K562 (cell line): ENCODE measurements around the gene MAPT. TPM values are rescaled to one million over a fixed set of nuclear protein-coding genes. Genes with fewer than 3 reads are reported as not detected.
A peak's percentile ranks its signal among the peaks of the same experiment; 100 is the strongest.

Experiments used
- ATAC-seq: fragments of 200-7000 bp; cut with Tn5 transposase; 3 replicates; pipeline ENCODE4 v1.9.1; 2020; ENCODE audit warnings: moderate library complexity
- BruUV-seq: library from RNA; stranded (reverse); fragments of 400-500 nt; replicated peaks from 2 replicates; lab custom pipeline; 2021; lab: Mats Ljungman, UMichigan
- CTCF ChIA-PET: fragments of 300-600 bp; formaldehyde crosslinking; extraction: SDS; loops from one replicate; lab custom pipeline; 2021; ENCODE audit warnings: low intra/inter-chr PET ratio; lab: Yijun Ruan, JAX
- POLR2A ChIA-PET: fragments of 300-600, 350-650 bp; sonication (Branson Sonifier 250); formaldehyde crosslinking; extraction: SDS; loops from one replicate; lab custom pipeline; 2021; ENCODE audit warnings: antibody characterized with exemption, inconsistent platforms; lab: Yijun Ruan, JAX
- DNase-seq, 4 experiments: peaks; one replicate each; pipeline versions ENCODE4 v3.0.0 to v3.0.0-alpha.2; 2011 to 2018; ENCODE audit warnings: low spot score in 3 of 4, mixed read lengths in 3 of 4; ENCODE audit errors: extremely low read depth in 1 of 4
- FAIRE-seq: peaks from 2 replicates; lab custom pipeline; 2011; peaks lifted over from hg19 to GRCh38; lab: Jason Lieb, UNC
- H2AFZ ChIP-seq: 2 replicates; pipeline ENCODE4 v1.6.0; 2011; ENCODE audit warnings: low read depth, low read length, control low read depth, inconsistent platforms
- H3K27ac ChIP-seq: fragments of 200-600 bp; 3 replicates; pipeline ENCODE4 v1.8.0; 2011; ENCODE audit warnings: low read depth, mild to moderate bottlenecking, control low read depth, inconsistent platforms, low read length, moderate library complexity, mixed read lengths; ENCODE audit errors: extremely low read depth
- H3K27me3 ChIP-seq, 2 experiments: fragments of 300-600 bp in 1 of 2; 2 replicates in 1 of 2; 3 replicates in 1 of 2; pipeline versions ENCODE4 v1.6.0 to v1.8.0; 2011; ENCODE audit warnings: inconsistent platforms in 2 of 2, low read length in 2 of 2, mild to moderate bottlenecking in 1 of 2, mixed read lengths in 1 of 2, moderate library complexity in 1 of 2; ENCODE audit not compliant: control insufficient read depth in 2 of 2, insufficient read depth in 2 of 2
- H3K36me3 ChIP-seq: fragments of 300-600 bp; 3 replicates; pipeline ENCODE4 v1.8.0; 2011; ENCODE audit warnings: mild to moderate bottlenecking, low read length, inconsistent platforms; ENCODE audit not compliant: control insufficient read depth, insufficient read depth
- H3K4me1 ChIP-seq, 2 experiments: fragments of 200-600 bp in 1 of 2; replicated peaks in 1 of 2; 2 replicates in 1 of 2; 3 replicates in 1 of 2; pipeline versions ENCODE4 v1.5.1 to v1.8.0; 2011; ENCODE audit warnings: inconsistent platforms in 2 of 2, low read length in 2 of 2, mild to moderate bottlenecking in 1 of 2, mixed read lengths in 1 of 2, moderate library complexity in 1 of 2; ENCODE audit not compliant: control insufficient read depth in 2 of 2, insufficient read depth in 2 of 2
- H3K4me2 ChIP-seq: 2 replicates; pipeline ENCODE4 v1.6.1; 2011; ENCODE audit warnings: low read length, control low read depth, inconsistent platforms, mixed read lengths; ENCODE audit not compliant: insufficient read depth
- H3K4me3 ChIP-seq: fragments of 200-600 bp; sonication (generic), shearing (Covaris generic); 2 replicates; pipeline ENCODE4 v1.5.1; 2016; ENCODE audit warnings: control low read depth, inconsistent platforms
- H3K79me2 ChIP-seq: fragments of 200-600 bp; 3 replicates; pipeline ENCODE4 v1.8.0; 2011; ENCODE audit warnings: low read length, inconsistent platforms; ENCODE audit not compliant: control insufficient read depth, insufficient read depth
- H3K9ac ChIP-seq, 2 experiments: 2 replicates each; pipeline versions ENCODE4 v1.6.0 to v1.6.1; 2011; ENCODE audit warnings: low read depth in 2 of 2, low read length in 2 of 2, control low read depth in 1 of 2, inconsistent platforms in 1 of 2, mild to moderate bottlenecking in 1 of 2, mixed read lengths in 1 of 2; ENCODE audit not compliant: insufficient read depth in 1 of 2
- H3K9me1 ChIP-seq: one replicate; pipeline ENCODE4 v1.6.0; 2011; ENCODE audit warnings: inconsistent platforms, mild to moderate bottlenecking, low read length, moderate library complexity; ENCODE audit not compliant: control insufficient read depth, insufficient read depth
- H3K9me3 ChIP-seq: replicated peaks from 2 replicates; pipeline ENCODE4 v1.5.1; 2011; ENCODE audit warnings: low read depth, low read length, inconsistent platforms; ENCODE audit not compliant: control insufficient read depth, insufficient read depth
- H4K20me1 ChIP-seq: replicated peaks from 2 replicates; pipeline ENCODE4 v1.6.1; 2011; ENCODE audit warnings: low read length, inconsistent platforms, mixed read lengths; ENCODE audit not compliant: control insufficient read depth, insufficient read depth
- RNF2 ChIP-seq: sonication (generic); IDR thresholded peaks from 2 replicates; pipeline ENCODE4 v1.6.1; 2016
- SPI1 ChIP-seq: IDR thresholded peaks from 2 replicates; pipeline ENCODE4 v1.6.1; 2011; ENCODE audit warnings: low read depth, low read length, control low read depth, borderline replicate concordance
- THRAP3 ChIP-seq: fragments of 450-650 bp; IDR thresholded peaks from 2 replicates; pipeline ENCODE4 v1.6.1; 2016; ENCODE audit warnings: mild to moderate bottlenecking, inconsistent platforms, borderline replicate concordance
- WGBS: fragments of 100-300 bp; shearing (Covaris generic); methylation state at CpG from one replicate; pipeline ENCODE4 v1.1.6; 2016; ENCODE audit warnings: low coverage, mixed read lengths; ENCODE audit not compliant: insufficient coverage; ENCODE audit errors: missing lambda C conversion rate; 5-methylcytosine and 5-hydroxymethylcytosine counted together
- in situ Hi-C: fragments of 300-500 bp; cut with MboI; formaldehyde crosslinking; loops from 4 replicates; pipeline ENCODE4 v1.15.0; 2018; ENCODE audit warnings: inconsistent platforms, mixed read lengths
- intact Hi-C: fragments of 100-400 bp; cut with micrococcal nuclease; formaldehyde crosslinking; loops from 2 replicates; pipeline ENCODE4 v1.14.2; 2022
- polyA plus RNA-seq, 8 experiments: library from polyadenylated mRNA; depleted of rRNA in 4 of 8; stranded (reverse) in 5 of 8; unstranded in 3 of 8; fragments of >200 nt; fragmentation: Nextera tagmentation in 2 of 8; fragmentation: Illumina TruSeq in 1 of 8; extraction: Ambion mirVana in 2 of 8; extraction: Trizol in 1 of 8; gene quantifications; 2 replicates each; pipeline versions ENCODE4 v1.2.1 to v1.2.3, GENCODE V29; 2011 to 2014; ENCODE audit warnings: inconsistent platforms in 1 of 8, missing spikeins in 1 of 8
- total RNA-seq, 7 experiments: library from RNA; depleted of rRNA in 6 of 7; stranded (reverse); fragments of >200 nt in 6 of 7; fragmentation: Illumina TruSeq in 2 of 7; extraction: Trizol in 2 of 7; gene quantifications; 2 replicates each; pipeline versions ENCODE4 v1.2.1 to v1.2.3, GENCODE V29; 2011 to 2021; ENCODE audit warnings: low replicate concordance in 1 of 7
- TF ChIP-seq, protein P1 (sequence below), 3 experiments: IDR thresholded peaks in 2 of 3; conservative IDR thresholded peaks in 1 of 3; 2 replicates each; pipeline ENCODE4 v1.5.1; 2011 to 2012; ENCODE audit warnings: low read length in 3 of 3, mild to moderate bottlenecking in 3 of 3, control low read depth in 2 of 3, improper control_type of control experiment in 1 of 3, inconsistent platforms in 1 of 3, low read depth in 1 of 3, mixed read lengths in 1 of 3, moderate library complexity in 1 of 3; ENCODE audit not compliant: insufficient read depth in 2 of 3
- TF ChIP-seq, protein P2 (sequence below), 3 experiments: fragments of 200-800 bp in 1 of 3; fragments of 250-450 bp in 1 of 3; fragments of 450-650 bp in 1 of 3; sonication (Bioruptor Pico) in 1 of 3; sonication (Bioruptor generic) in 1 of 3; formaldehyde crosslinking in 1 of 3; IDR thresholded peaks; 2 replicates each; pipeline versions ENCODE4 v1.6.1 to v1.8.0; 2016 to 2022; ENCODE audit warnings: mild to moderate bottlenecking in 2 of 3, missing genetic modification characterization in 2 of 3, missing compliant biosample characterization in 1 of 3, moderate library complexity in 1 of 3

Gene MAPT
- total and polyA plus RNA-seq, 9 of the 15 experiments (the other 6 are each of a cell fraction or from before 2014, with no cell fraction given), result 0.04 to 1.1 (median 0.36) TPM

DNA sequence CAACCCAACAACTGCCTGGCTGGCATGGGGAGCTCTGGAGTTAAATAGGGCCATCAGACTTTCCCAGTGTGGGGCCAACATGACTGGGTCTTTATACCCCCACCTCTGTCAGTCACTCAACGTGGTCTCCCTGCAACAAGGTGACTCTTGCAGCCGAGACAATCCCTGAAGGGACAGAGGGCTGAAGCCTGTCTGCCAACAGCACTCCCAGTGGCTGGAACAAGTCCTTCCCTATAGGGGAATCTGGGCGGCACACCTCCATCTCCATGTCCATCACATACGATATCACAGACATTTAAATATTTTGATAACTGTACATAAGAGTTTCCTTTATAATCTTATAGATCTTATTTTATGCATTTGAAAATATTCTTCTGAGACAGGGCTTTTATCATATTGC is 4.8 kb upstream of the MAPT start:
- in situ Hi-C loops (no loop called here), intact Hi-C loops (no loop called here)
- Histone ChIP-seq H3K4me1 (peaks cover 5 to 9% of the 10 kb centered on the region in 2 experiments; a peak in 3 of 5 replicates), H3K9me1 (no peaks in the 10 kb centered on the region), H3K4me2 (no peak overlapping the region), H3K27ac (no peak overlapping the region), H3K79me2 (no peaks in the 10 kb centered on the region), H3K9me3 (peaks cover 4% of the 10 kb centered on the region), H3K4me3 (no peak overlapping the region), H4K20me1 (no peaks in the 10 kb centered on the region), H3K9ac (no peak overlapping the region), H2AFZ (no peak overlapping the region), H3K27me3 (peaks cover 10% of the 10 kb centered on the region in 2 experiments; a peak in 3 of 5 replicates), H3K36me3 (no peaks in the 10 kb centered on the region)
- TF ChIP-seq, protein P1, sequence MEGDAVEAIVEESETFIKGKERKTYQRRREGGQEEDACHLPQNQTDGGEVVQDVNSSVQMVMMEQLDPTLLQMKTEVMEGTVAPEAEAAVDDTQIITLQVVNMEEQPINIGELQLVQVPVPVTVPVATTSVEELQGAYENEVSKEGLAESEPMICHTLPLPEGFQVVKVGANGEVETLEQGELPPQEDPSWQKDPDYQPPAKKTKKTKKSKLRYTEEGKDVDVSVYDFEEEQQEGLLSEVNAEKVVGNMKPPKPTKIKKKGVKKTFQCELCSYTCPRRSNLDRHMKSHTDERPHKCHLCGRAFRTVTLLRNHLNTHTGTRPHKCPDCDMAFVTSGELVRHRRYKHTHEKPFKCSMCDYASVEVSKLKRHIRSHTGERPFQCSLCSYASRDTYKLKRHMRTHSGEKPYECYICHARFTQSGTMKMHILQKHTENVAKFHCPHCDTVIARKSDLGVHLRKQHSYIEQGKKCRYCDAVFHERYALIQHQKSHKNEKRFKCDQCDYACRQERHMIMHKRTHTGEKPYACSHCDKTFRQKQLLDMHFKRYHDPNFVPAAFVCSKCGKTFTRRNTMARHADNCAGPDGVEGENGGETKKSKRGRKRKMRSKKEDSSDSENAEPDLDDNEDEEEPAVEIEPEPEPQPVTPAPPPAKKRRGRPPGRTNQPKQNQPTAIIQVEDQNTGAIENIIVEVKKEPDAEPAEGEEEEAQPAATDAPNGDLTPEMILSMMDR (IDR thresholded peaks at IDR 0.05 in 2 of 3, conservative IDR thresholded peaks at IDR 0.05 in 1 of 3; ENCODE audit: insufficient read depth in 2 of 3, low read depth in 1 of 3, low read length in 3 of 3), result peak in 1 of 3 experiments; percentile 38; a peak in 1 of 6 replicates
- no peak for TF ChIP-seq RNF2
- no peak for FAIRE-seq
- ChIA-PET CTCF (no interaction called here), POLR2A (no interaction called here)
- no TSS peak for BruUV-seq
- no peak for ATAC-seq
- peak in 1 of 4 experiments; percentile 18 for DNase-seq
- 4% methylated on average over 4 of the region's 4 CpGs for WGBS

DNA sequence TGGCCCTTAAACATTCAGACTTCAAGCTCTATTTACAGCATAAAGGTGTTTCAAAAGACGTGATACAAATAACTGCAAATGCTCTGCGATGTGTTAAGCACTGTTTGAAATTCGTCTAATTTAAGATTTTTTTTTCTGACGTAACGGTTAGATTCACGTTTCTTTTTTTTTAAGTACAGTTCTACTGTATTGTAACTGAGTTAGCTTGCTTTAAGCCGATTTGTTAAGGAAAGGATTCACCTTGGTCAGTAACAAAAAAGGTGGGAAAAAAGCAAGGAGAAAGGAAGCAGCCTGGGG is 681 bp upstream of the MAPT start:
- in situ Hi-C loops (no loop called here), intact Hi-C loops (no loop called here)
- H3K27me3 ChIP-seq, result peaks cover 21 to 44% of the 10 kb centered on the region in 2 experiments; a peak in 4 of 5 replicates
- peak overlapping the region; percentile 100 for H2AFZ ChIP-seq
- POLR2A ChIA-PET, result no interaction called here
- H3K4me1 ChIP-seq, result peaks cover 5 to 38% of the 10 kb centered on the region in 2 experiments; a peak in 3 of 5 replicates
- no peak for DNase-seq
- TF ChIP-seq THRAP3, result peak; percentile 90; the same call in 1 of the 2 replicates
- TF ChIP-seq SPI1, result no peak
- TF ChIP-seq, protein P2, sequence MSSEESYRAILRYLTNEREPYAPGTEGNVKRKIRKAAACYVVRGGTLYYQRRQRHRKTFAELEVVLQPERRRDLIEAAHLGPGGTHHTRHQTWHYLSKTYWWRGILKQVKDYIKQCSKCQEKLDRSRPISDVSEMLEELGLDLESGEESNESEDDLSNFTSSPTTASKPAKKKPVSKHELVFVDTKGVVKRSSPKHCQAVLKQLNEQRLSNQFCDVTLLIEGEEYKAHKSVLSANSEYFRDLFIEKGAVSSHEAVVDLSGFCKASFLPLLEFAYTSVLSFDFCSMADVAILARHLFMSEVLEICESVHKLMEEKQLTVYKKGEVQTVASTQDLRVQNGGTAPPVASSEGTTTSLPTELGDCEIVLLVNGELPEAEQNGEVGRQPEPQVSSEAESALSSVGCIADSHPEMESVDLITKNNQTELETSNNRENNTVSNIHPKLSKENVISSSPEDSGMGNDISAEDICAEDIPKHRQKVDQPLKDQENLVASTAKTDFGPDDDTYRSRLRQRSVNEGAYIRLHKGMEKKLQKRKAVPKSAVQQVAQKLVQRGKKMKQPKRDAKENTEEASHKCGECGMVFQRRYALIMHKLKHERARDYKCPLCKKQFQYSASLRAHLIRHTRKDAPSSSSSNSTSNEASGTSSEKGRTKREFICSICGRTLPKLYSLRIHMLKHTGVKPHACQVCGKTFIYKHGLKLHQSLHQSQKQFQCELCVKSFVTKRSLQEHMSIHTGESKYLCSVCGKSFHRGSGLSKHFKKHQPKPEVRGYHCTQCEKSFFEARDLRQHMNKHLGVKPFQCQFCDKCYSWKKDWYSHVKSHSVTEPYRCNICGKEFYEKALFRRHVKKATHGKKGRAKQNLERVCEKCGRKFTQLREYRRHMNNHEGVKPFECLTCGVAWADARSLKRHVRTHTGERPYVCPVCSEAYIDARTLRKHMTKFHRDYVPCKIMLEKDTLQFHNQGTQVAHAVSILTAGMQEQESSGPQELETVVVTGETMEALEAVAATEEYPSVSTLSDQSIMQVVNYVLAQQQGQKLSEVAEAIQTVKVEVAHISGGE (CRISPR knock-in tag; IDR thresholded peaks at IDR 0.05), result peak in 1 of 3 experiments; percentile 39; a peak in 1 of 6 replicates
- peak overlapping the region in 1 of 2 experiments; percentile 23; a peak in 2 of 4 replicates for H3K9ac ChIP-seq
- H3K9me3 ChIP-seq, result peaks cover 4% of the 10 kb centered on the region
- 81% methylated on average over 7 of the region's 7 CpGs for WGBS
- no peaks in the 10 kb centered on the region for H3K9me1 ChIP-seq
- CTCF ChIA-PET, result interaction anchor here (0.6 kb wide), 1 partner anchor 109 kb away, joined by 4 read pairs; no protein-coding TSS in a partner anchor
- no TSS peak for BruUV-seq
- no peaks in the 10 kb centered on the region for H3K79me2 ChIP-seq
- H3K36me3 ChIP-seq, result no peaks in the 10 kb centered on the region
- H3K4me2 ChIP-seq, result peak overlapping the region; percentile 64
- FAIRE-seq, result no peak
- peak overlapping the region; percentile 72 for H3K27ac ChIP-seq
- no peaks in the 10 kb centered on the region for H4K20me1 ChIP-seq
- no peak overlapping the region for H3K4me3 ChIP-seq
- ATAC-seq, result no peak
